ENCODE measurements around the gene GALNT9.

GRCh38 chr12:132277949-132278348 lies 51.4 kb downstream of the GALNT9 start:
- TF ChIP-seq CTCF (IDR thresholded peaks at IDR 0.05; ENCODE audit: borderline replicate concordance, extremely low read depth, low read length, poor library complexity, severe bottlenecking): no peak
- TF ChIP-seq EZH2 (IDR thresholded peaks at IDR 0.05; ENCODE audit: borderline replicate concordance, low read depth, low read length, severe bottlenecking): no peak

All from DND-41 (cell line).